HepG2 (cell line): ENCODE measurements around the gene MIB2.

Experiments used
- CTCF ChIP-seq: sonication (generic); formaldehyde crosslinking; IDR thresholded peaks from 2 replicates; pipeline ENCODE4 v1.5.0; 2020; ENCODE audit warnings: mild to moderate bottlenecking, missing genetic modification reagents, moderate library complexity
- HDAC2 ChIP-seq: sonication (generic); formaldehyde crosslinking; IDR thresholded peaks from 2 replicates; pipeline ENCODE4 v1.4.0; 2020; ENCODE audit warnings: missing genetic modification reagents
- JUND ChIP-seq: sonication (generic); formaldehyde crosslinking; IDR thresholded peaks from 2 replicates; pipeline ENCODE4 v1.8.0; 2022; ENCODE audit warnings: mild to moderate bottlenecking, missing genetic modification reagents
- REL ChIP-seq: sonication (generic); formaldehyde crosslinking; conservative IDR thresholded peaks from 2 replicates; pipeline ENCODE4 v1.8.0; 2022; ENCODE audit warnings: mild to moderate bottlenecking, missing genetic modification reagents, moderate library complexity
- THRA ChIP-seq: sonication (generic); formaldehyde crosslinking; IDR thresholded peaks from 2 replicates; pipeline ENCODE4 v1.4.0; 2020; ENCODE audit warnings: missing genetic modification reagents, borderline replicate concordance
- YY1 ChIP-seq: IDR thresholded peaks from 2 replicates; pipeline ENCODE4 v1.6.1; 2011; ENCODE audit warnings: low read length, low read depth, moderate library complexity, mild to moderate bottlenecking; ENCODE audit not compliant: insufficient read depth, insufficient replicate concordance
- ZNF382 ChIP-seq: sonication (generic); formaldehyde crosslinking; IDR thresholded peaks from 2 replicates; pipeline ENCODE4 v1.5.0; 2020; ENCODE audit warnings: missing genetic modification reagents, mild to moderate bottlenecking, borderline replicate concordance
- ZNF614 ChIP-seq: IDR thresholded peaks from 2 replicates; pipeline ENCODE4 v1.6.1; 2018; ENCODE audit warnings: missing biosample characterization, missing genetic modification reagents, inconsistent platforms, borderline replicate concordance
- ZNF777 ChIP-seq: sonication (generic); formaldehyde crosslinking; IDR thresholded peaks from 2 replicates; pipeline ENCODE4 v1.4.0; 2020; ENCODE audit warnings: missing genetic modification reagents
- ZNF784 ChIP-seq: sonication (generic); formaldehyde crosslinking; IDR thresholded peaks from 2 replicates; pipeline ENCODE4 v1.5.1; 2020; ENCODE audit warnings: missing genetic modification reagents, mild to moderate bottlenecking, borderline replicate concordance
- TF ChIP-seq, protein P1 (sequence below): sonication (generic); formaldehyde crosslinking; conservative IDR thresholded peaks from 2 replicates; pipeline ENCODE4 v1.8.0; 2022; ENCODE audit warnings: mild to moderate bottlenecking, moderate library complexity, missing genetic modification reagents
- TF ChIP-seq, protein P2 (sequence below): sonication (generic); formaldehyde crosslinking; IDR thresholded peaks from 2 replicates; pipeline ENCODE4 v1.5.1; 2020; ENCODE audit warnings: mild to moderate bottlenecking, missing genetic modification reagents, moderate library complexity

DNA sequence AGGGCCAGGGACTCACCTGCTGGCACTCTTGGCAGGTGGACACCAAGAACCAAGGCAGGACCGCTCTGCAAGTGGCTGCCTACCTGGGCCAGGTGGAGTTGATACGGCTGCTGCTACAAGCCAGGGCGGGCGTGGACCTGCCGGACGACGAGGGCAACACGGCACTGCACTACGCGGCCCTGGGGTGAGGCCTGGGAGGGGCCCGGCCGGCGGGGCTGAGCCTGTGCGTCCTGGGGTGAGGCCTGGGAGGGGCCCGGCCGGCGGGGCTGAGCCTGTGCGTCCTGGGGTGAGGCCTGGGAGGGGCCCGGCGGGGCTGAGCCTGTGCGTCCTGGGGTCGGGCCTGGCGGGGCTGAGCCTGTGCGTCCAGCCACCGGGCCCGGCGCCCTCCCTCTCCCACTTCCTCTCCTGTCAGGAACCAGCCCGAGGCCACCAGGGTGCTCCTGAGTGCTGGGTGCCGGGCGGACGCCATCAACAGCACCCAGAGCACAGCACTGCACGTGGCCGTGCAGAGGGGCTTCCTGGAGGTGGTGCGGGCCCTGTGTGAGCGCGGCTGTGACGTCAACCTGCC is 12.0 kb downstream of the MIB2 start:
- no peak for TF ChIP-seq ZNF784 (CRISPR knock-in tag)
- no peak for TF ChIP-seq YY1
- TF ChIP-seq ZNF777 (CRISPR knock-in tag), result no peak
- TF ChIP-seq, protein P1, sequence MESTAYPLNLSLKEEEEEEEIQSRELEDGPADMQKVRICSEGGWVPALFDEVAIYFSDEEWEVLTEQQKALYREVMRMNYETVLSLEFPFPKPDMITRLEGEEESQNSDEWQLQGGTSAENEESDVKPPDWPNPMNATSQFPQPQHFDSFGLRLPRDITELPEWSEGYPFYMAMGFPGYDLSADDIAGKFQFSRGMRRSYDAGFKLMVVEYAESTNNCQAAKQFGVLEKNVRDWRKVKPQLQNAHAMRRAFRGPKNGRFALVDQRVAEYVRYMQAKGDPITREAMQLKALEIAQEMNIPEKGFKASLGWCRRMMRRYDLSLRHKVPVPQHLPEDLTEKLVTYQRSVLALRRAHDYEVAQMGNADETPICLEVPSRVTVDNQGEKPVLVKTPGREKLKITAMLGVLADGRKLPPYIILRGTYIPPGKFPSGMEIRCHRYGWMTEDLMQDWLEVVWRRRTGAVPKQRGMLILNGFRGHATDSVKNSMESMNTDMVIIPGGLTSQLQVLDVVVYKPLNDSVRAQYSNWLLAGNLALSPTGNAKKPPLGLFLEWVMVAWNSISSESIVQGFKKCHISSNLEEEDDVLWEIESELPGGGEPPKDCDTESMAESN (CRISPR knock-in tag), result no peak
- no peak for TF ChIP-seq JUND (CRISPR knock-in tag)
- no peak for TF ChIP-seq CTCF
- no peak for TF ChIP-seq THRA (CRISPR knock-in tag)
- TF ChIP-seq, protein P2, sequence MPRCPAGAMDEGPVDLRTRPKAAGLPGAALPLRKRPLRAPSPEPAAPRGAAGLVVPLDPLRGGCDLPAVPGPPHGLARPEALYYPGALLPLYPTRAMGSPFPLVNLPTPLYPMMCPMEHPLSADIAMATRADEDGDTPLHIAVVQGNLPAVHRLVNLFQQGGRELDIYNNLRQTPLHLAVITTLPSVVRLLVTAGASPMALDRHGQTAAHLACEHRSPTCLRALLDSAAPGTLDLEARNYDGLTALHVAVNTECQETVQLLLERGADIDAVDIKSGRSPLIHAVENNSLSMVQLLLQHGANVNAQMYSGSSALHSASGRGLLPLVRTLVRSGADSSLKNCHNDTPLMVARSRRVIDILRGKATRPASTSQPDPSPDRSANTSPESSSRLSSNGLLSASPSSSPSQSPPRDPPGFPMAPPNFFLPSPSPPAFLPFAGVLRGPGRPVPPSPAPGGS (CRISPR knock-in tag), result no peak
- no peak for TF ChIP-seq ZNF382 (CRISPR knock-in tag)
- TF ChIP-seq ZNF614 (CRISPR knock-in tag), result no peak
- TF ChIP-seq HDAC2, result no peak
- TF ChIP-seq REL (CRISPR knock-in tag), result no peak
